SK-N-SH treated with all-trans-retinoic acid at 6 μM for 48 hours (cell line): ENCODE measurements around the gene FLRT3.

ENCODE experiments used
- CREB5 ChIP-seq: fragments of 250-450 bp; sonication (Bioruptor Pico); IDR thresholded peaks from 2 replicates; pipeline ENCODE4 v1.5.1; 2020; ENCODE audit warnings: low read depth, mild to moderate bottlenecking, moderate library complexity
- CSRNP3 ChIP-seq: fragments of 250-450 bp; sonication (Bioruptor Pico); IDR thresholded peaks from 2 replicates; pipeline ENCODE4 v1.5.1; 2021; ENCODE audit warnings: mild to moderate bottlenecking, moderate library complexity
- PATZ1 ChIP-seq: fragments of 250-450 bp; sonication (Bioruptor Pico); IDR thresholded peaks from 2 replicates; pipeline ENCODE4 v1.8.0; 2020; ENCODE audit warnings: mild to moderate bottlenecking, moderate library complexity, borderline replicate concordance
- RARB ChIP-seq: fragments of 250-450 bp; sonication (Bioruptor Pico); IDR thresholded peaks from 2 replicates; pipeline ENCODE4 v1.8.0; 2021; ENCODE audit warnings: mild to moderate bottlenecking, moderate library complexity
- SNAI2 ChIP-seq: fragments of 250-450 bp; sonication (Bioruptor Pico); IDR thresholded peaks from 2 replicates; pipeline ENCODE4 v1.5.0; 2020; ENCODE audit warnings: mild to moderate bottlenecking, moderate library complexity
- ZC3H10 ChIP-seq: fragments of 250-450 bp; sonication (Bioruptor Pico); IDR thresholded peaks from 2 replicates; pipeline ENCODE4 v1.5.1; 2021; ENCODE audit warnings: mild to moderate bottlenecking, moderate library complexity
- ZFP3 ChIP-seq: fragments of 250-450 bp; sonication (Bioruptor Pico); IDR thresholded peaks from 2 replicates; pipeline ENCODE4 v1.5.0; 2020; ENCODE audit warnings: mild to moderate bottlenecking, moderate library complexity
- ZNF70 ChIP-seq: fragments of 450-650 bp; formaldehyde crosslinking; IDR thresholded peaks from 2 replicates; pipeline ENCODE4 v1.5.0; 2020; ENCODE audit warnings: mild to moderate bottlenecking, moderate library complexity
- ZNF8 ChIP-seq: fragments of 450-650 bp; formaldehyde crosslinking; IDR thresholded peaks from 2 replicates; pipeline ENCODE4 v1.5.0; 2020; ENCODE audit warnings: mild to moderate bottlenecking, moderate library complexity

DNA sequence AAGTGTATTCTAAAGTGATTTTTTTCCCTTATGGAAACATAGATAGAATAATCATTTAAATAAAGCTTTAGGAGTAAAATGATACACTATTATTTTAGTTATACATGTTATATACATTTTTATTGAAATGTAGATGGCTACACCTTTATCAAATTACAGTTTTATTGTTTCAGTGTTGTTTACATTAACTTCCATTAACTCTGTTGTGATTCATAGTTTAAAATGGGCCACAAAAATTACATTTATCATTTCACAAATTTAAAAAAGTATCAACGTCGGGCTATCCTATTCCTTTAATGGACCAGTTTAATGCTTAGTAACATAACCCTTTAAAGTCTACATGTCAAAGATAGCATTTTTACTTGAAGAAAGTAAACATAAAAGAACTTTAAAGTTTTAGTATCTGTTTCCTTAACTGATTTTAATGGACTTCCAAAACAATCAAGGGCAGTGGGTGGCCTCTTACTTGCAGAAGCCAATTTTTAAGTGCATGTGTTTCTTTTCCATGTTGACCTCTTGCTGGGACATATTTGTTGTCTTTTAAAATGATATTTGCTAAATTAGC, 47.8 kb upstream of the FLRT3 start:
- TF ChIP-seq ZNF70 (CRISPR knock-in tag) (no peak), CREB5 (no peak), PATZ1 (CRISPR knock-in tag) (no peak), RARB (CRISPR knock-in tag) (no peak), SNAI2 (CRISPR knock-in tag) (no peak), ZNF8 (CRISPR knock-in tag) (no peak), CSRNP3 (CRISPR knock-in tag) (no peak), ZFP3 (CRISPR knock-in tag) (no peak), ZC3H10 (CRISPR knock-in tag) (no peak)
